ENCODE results near the gene FRMD4A. TPM values are rescaled to one million over a fixed set of nuclear protein-coding genes. Genes with fewer than 3 reads are reported as not detected.

FRMD4A gene
- total and polyA plus RNA-seq, 2 of the 4 experiments (the other 2 are of a cell fraction), result 30.3 to 68.8 TPM

DNA sequence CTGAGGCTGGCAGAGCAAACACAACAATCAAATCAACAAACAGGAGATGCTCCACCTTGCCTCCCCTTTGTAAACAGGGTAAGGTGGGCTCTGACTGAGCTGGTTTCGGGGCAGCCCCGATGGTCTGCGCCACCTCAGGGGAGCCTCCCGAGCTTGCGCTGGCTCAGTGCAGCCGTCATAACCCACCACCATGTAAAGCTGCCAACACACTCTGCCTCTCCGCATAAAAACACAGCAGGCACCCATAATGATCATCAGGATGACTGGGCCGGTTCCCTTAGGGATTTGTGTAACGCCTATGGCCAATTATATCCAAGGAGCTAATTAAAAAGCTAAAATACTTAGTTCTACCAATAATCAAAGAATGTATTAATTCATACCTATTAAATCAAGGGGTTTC is 619.4 kb downstream of the FRMD4A start:
- Histone ChIP-seq H3K18ac (ENCODE audit: low read depth, low read length) (no peak overlapping the region), H2AFZ (replicated peaks; ENCODE audit: low read length, poor library complexity) (no peak overlapping the region), H2BK15ac (ENCODE audit: low read depth, low read length) (peak overlapping the region; percentile 98; the same call in 2 of the 3 replicates), H3K23ac (ENCODE audit: low read depth, low read length) (peak overlapping the region; percentile 84; the same call in 1 of the 2 replicates), H2BK120ac (ENCODE audit: low read depth, low read length) (peak overlapping the region; percentile 94; the same call in 1 of the 2 replicates), H4K20me1 (ENCODE audit: insufficient read depth, low read length) (no peaks in the 10 kb centered on the region), H2AK5ac (ENCODE audit: low read depth, low read length) (peak overlapping the region; percentile 70), H3K9ac (ENCODE audit: low read depth, low read length) (no peak overlapping the region), H4K5ac (ENCODE audit: low read depth, low read length) (no peak overlapping the region), H2AK9ac (replicated peaks; ENCODE audit: low read depth, low read length, poor library complexity) (peak overlapping the region; percentile 53), H3K4me2 (ENCODE audit: low read depth, low read length) (no peak overlapping the region), H3K56ac (ENCODE audit: extremely low read depth, insufficient read depth, low read length) (no peak overlapping the region), H3K4me1 (ENCODE audit: control insufficient read depth, insufficient read depth, low read length) (peaks cover 25% of the 10 kb centered on the region), H3K14ac (replicated peaks; ENCODE audit: low read depth, low read length) (peak overlapping the region; percentile 41; the same call in 1 of the 2 replicates), H3K4me3 (ENCODE audit: insufficient read depth, low read depth, low read length) (no peak overlapping the region), H3K9me3 (ENCODE audit: control insufficient read depth, insufficient read depth, low read length) (no peaks in the 10 kb centered on the region), H4K91ac (ENCODE audit: insufficient read depth, low read depth, low read length) (no peak overlapping the region), H3K4ac (ENCODE audit: low read depth, low read length) (peak overlapping the region; percentile 94), H3K27me3 (ENCODE audit: control insufficient read depth, insufficient read depth, low read length) (no peaks in the 10 kb centered on the region), H2BK20ac (ENCODE audit: low read depth, low read length) (peak overlapping the region; percentile 95; the same call in 1 of the 2 replicates), H2BK5ac (ENCODE audit: low read depth, low read length, poor library complexity, severe bottlenecking) (peak overlapping the region; percentile 27), H3K79me1 (ENCODE audit: low read depth in 1 of 2, low read length in 2 of 2) (peaks cover 0 to 58% of the 10 kb centered on the region in 2 experiments), H3K36me3 (ENCODE audit: control insufficient read depth, insufficient read depth, low read length) (no peaks in the 10 kb centered on the region), H3K9me1 (ENCODE audit: insufficient read depth, low read length) (peaks cover 13% of the 10 kb centered on the region), H3K27ac (ENCODE audit: insufficient read depth, low read length) (0 out of 2 replicates have a peak overlapping the region, but pooled peaks have one; percentile 6), H4K8ac (ENCODE audit: low read depth in 2 of 2, low read length in 2 of 2) (0 out of 4 replicates have a peak overlapping the region, but pooled peaks of 1 of the 2 experiments have one; percentile 26)
- ATAC-seq (ENCODE audit: low read depth), result no peak
- ChIA-PET CTCF (no interaction called here), POLR2A (ENCODE audit: unreplicated experiment) (no interaction called here)
- intact Hi-C loops (cut with micrococcal nuclease) (no loop called here), in situ Hi-C loops (cut with MboI; ENCODE audit: low sequenced_read_pairs) (no loop called here), dilution Hi-C loops (cut with HindIII; ENCODE audit: low sequenced_read_pairs, unreplicated experiment) (no loop called here)
- BruUV-seq (replicated peaks), result no TSS peak
- no peak for DNase-seq
- WGBS, 2 experiments (ENCODE audit: extremely low coverage in 2 of 2, insufficient read length in 1 of 2), result no CpG with 5 or more reads among the region's 9 CpGs
- TF ChIP-seq ELK1 (IDR thresholded peaks at IDR 0.05; ENCODE audit: borderline replicate concordance, low read depth, low read length), result no peak
- TF ChIP-seq CEBPB (IDR thresholded peaks at IDR 0.05; ENCODE audit: low read depth, low read length), result no peak

All from IMR-90 (cell line).